Neural cell (in vitro differentiated cells): ENCODE results near the gene ACP7. TPM values are rescaled to one million over a fixed set of nuclear protein-coding genes. Genes with fewer than 3 reads are reported as not detected.

Source experiments
- H2AFZ ChIP-seq: fragments of 200-600, 300-800 bp; sonication (generic), shearing (Covaris generic); 2 replicates; pipeline ENCODE4 v1.6.0; 2014; ENCODE audit warnings: low read depth, mild to moderate bottlenecking, antibody characterized with exemption, low read length, moderate library complexity
- H3F3A ChIP-seq: fragments of 200-600 bp; shearing (Covaris generic); 2 replicates; pipeline ENCODE4 v1.6.1; 2016; ENCODE audit warnings: mild to moderate bottlenecking, moderate library complexity, mixed read lengths, antibody characterized with exemption, low read length; ENCODE audit not compliant: insufficient read depth, poor library complexity, severe bottlenecking
- H3K27ac ChIP-seq: fragments of 200-600, 300-800 bp; sonication (generic), shearing (Covaris generic); 2 replicates; pipeline ENCODE4 v1.5.1; 2014; ENCODE audit warnings: mild to moderate bottlenecking, low read length, moderate library complexity
- H3K27me3 ChIP-seq: fragments of 300-800, 200-600 bp; sonication (generic), shearing (Covaris generic); 2 replicates; pipeline ENCODE4 v1.6.0; 2014; ENCODE audit warnings: mild to moderate bottlenecking, low read depth, low read length, moderate library complexity; ENCODE audit not compliant: insufficient read depth
- H3K36me3 ChIP-seq: fragments of 300-800, 200-600 bp; sonication (generic), shearing (Covaris generic); 2 replicates; pipeline ENCODE4 v1.5.1; 2014; ENCODE audit warnings: mild to moderate bottlenecking, antibody characterized with exemption, low read length, moderate library complexity; ENCODE audit not compliant: insufficient read depth
- H3K4me2 ChIP-seq: fragments of 300-800, 200-600 bp; sonication (generic), shearing (Covaris generic); 2 replicates; pipeline ENCODE4 v1.6.0; 2014; ENCODE audit warnings: mild to moderate bottlenecking, low read length
- H3K4me3 ChIP-seq: fragments of 300-800, 200-600 bp; sonication (generic), shearing (Covaris generic); 2 replicates; pipeline ENCODE4 v1.5.1; 2014; ENCODE audit warnings: mild to moderate bottlenecking, low read length, moderate library complexity
- H3K79me2 ChIP-seq: fragments of 200-600 bp; shearing (Covaris generic); replicated peaks from 2 replicates; pipeline ENCODE4 v1.6.0; 2014; ENCODE audit warnings: mild to moderate bottlenecking, low read length, moderate library complexity; ENCODE audit not compliant: insufficient read depth
- H3K9ac ChIP-seq: fragments of 300-800, 200-600 bp; sonication (generic), shearing (Covaris generic); 2 replicates; pipeline ENCODE4 v1.6.1; 2016; ENCODE audit warnings: mild to moderate bottlenecking, low read length, mixed read lengths
- H3K9me2 ChIP-seq: fragments of 200-600 bp; shearing (Covaris generic); 2 replicates; pipeline ENCODE4 v1.6.1; 2016; ENCODE audit warnings: mild to moderate bottlenecking, low read length, mixed read lengths; ENCODE audit not compliant: insufficient read depth
- H3K9me3 ChIP-seq: fragments of 200-600, 300-800 bp; sonication (generic), shearing (Covaris generic); 2 replicates; pipeline ENCODE4 v1.6.1; 2016; ENCODE audit warnings: mild to moderate bottlenecking, mixed run types, low read length, moderate library complexity, mixed read lengths
- H4K20me1 ChIP-seq: fragments of 200-600 bp; shearing (Covaris generic); 2 replicates; pipeline ENCODE4 v1.6.1; 2016; ENCODE audit warnings: mild to moderate bottlenecking, mixed run types; ENCODE audit not compliant: insufficient read depth
- CTCF ChIP-seq: fragments of 450-650 bp; IDR thresholded peaks from 2 replicates; pipeline ENCODE4 v1.5.1; 2014; ENCODE audit warnings: antibody characterized with exemption, mild to moderate bottlenecking, moderate library complexity; ENCODE audit not compliant: poor library complexity, severe bottlenecking
- EP300 ChIP-seq: fragments of 450-650 bp; conservative IDR thresholded peaks from 2 replicates; pipeline ENCODE4 v1.6.1; 2014; ENCODE audit warnings: antibody characterized with exemption, mild to moderate bottlenecking, moderate library complexity; ENCODE audit not compliant: poor library complexity, severe bottlenecking
- EZH2 ChIP-seq: fragments of 200-600, 300-800 bp; shearing (Covaris generic), sonication (generic); IDR thresholded peaks from 2 replicates; pipeline ENCODE4 v1.6.1; 2014; ENCODE audit warnings: antibody characterized with exemption, low read length, borderline replicate concordance, mild to moderate bottlenecking; ENCODE audit not compliant: insufficient read depth, poor library complexity, severe bottlenecking
- MXI1 ChIP-seq: fragments of 450-650 bp; conservative IDR thresholded peaks from 2 replicates; pipeline ENCODE4 v1.6.1; 2014; ENCODE audit warnings: antibody characterized with exemption, mild to moderate bottlenecking; ENCODE audit not compliant: poor library complexity, severe bottlenecking
- POLR2AphosphoS5 ChIP-seq: IDR thresholded peaks from 2 replicates; pipeline ENCODE4 v1.6.1; 2012
- RAD21 ChIP-seq: fragments of 450-650 bp; conservative IDR thresholded peaks from 2 replicates; pipeline ENCODE4 v1.6.1; 2014; ENCODE audit warnings: antibody characterized with exemption, mild to moderate bottlenecking, moderate library complexity
- SMC3 ChIP-seq: fragments of 450-650 bp; conservative IDR thresholded peaks from 2 replicates; pipeline ENCODE4 v1.6.1; 2014; ENCODE audit warnings: antibody characterized with exemption, mild to moderate bottlenecking, moderate library complexity; ENCODE audit not compliant: poor library complexity
- TAF1 ChIP-seq: IDR thresholded peaks from 2 replicates; pipeline ENCODE4 v1.6.1; 2012; ENCODE audit warnings: low read depth
- polyA plus RNA-seq: library from polyadenylated mRNA; depleted of rRNA; stranded (reverse); fragments of >200 nt; gene quantifications from 2 replicates; pipeline ENCODE4 v1.2.3, GENCODE V29; 2014
- TF ChIP-seq, protein P1 (sequence below): IDR thresholded peaks from 2 replicates; pipeline ENCODE4 v1.6.1; 2012; ENCODE audit warnings: borderline replicate concordance

The ACP7 gene
- polyA plus RNA-seq, 1 donor from 2014 or later: not detected

DNA sequence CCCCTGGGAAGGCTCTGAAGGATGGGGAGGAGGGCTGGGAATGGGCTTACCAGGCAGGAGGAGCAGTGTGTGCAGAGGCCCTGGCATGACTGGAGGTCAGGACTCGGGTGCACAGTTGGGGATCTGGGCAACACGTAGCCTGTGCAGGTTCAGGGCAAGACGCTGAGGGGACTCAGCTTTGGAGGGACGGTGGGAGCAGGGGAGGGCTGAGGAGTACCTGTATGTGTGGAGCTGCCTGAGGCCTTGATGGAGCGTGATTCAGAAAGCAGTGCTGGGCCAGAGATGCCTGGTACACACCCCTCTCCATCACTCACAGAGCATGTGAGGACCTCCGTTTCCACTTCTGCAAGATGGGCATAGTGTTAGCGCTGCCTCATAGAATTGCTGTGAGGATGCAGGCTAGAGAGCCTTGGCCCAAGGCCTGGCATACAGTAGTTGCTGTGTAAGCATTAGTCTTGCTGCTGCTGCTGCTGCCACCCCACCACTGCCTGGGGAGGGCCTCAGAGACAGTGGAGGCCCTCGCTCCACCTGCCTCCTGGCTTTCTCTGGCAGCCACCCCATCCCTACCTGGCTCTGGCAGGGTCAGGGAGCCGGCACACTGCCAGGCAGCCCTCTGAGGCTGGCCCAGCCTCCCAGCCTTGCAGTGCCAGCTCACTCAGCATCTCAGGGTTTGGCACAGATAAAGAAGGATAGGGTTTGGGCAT, 43.8 kb downstream of the ACP7 start:
- H3K27ac ChIP-seq: no peak overlapping the region
- H3K9ac ChIP-seq: no peak overlapping the region
- no peaks in the 10 kb centered on the region for H3K9me3 ChIP-seq
- no peaks in the 10 kb centered on the region for H3K27me3 ChIP-seq
- H3K79me2 ChIP-seq: peaks cover 30% of the 10 kb centered on the region
- TF ChIP-seq RAD21 (no peak), EP300 (no peak), TAF1 (no peak), SMC3 (no peak), CTCF (no peak), MXI1 (no peak), EZH2 (no peak), POLR2AphosphoS5 (no peak)
- TF ChIP-seq, protein P1, sequence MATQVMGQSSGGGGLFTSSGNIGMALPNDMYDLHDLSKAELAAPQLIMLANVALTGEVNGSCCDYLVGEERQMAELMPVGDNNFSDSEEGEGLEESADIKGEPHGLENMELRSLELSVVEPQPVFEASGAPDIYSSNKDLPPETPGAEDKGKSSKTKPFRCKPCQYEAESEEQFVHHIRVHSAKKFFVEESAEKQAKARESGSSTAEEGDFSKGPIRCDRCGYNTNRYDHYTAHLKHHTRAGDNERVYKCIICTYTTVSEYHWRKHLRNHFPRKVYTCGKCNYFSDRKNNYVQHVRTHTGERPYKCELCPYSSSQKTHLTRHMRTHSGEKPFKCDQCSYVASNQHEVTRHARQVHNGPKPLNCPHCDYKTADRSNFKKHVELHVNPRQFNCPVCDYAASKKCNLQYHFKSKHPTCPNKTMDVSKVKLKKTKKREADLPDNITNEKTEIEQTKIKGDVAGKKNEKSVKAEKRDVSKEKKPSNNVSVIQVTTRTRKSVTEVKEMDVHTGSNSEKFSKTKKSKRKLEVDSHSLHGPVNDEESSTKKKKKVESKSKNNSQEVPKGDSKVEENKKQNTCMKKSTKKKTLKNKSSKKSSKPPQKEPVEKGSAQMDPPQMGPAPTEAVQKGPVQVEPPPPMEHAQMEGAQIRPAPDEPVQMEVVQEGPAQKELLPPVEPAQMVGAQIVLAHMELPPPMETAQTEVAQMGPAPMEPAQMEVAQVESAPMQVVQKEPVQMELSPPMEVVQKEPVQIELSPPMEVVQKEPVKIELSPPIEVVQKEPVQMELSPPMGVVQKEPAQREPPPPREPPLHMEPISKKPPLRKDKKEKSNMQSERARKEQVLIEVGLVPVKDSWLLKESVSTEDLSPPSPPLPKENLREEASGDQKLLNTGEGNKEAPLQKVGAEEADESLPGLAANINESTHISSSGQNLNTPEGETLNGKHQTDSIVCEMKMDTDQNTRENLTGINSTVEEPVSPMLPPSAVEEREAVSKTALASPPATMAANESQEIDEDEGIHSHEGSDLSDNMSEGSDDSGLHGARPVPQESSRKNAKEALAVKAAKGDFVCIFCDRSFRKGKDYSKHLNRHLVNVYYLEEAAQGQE: no peak
- no peaks in the 10 kb centered on the region for H3K9me2 ChIP-seq
- H2AFZ ChIP-seq: no peak overlapping the region
- no peak overlapping the region for H3K4me3 ChIP-seq
- H4K20me1 ChIP-seq: no peaks in the 10 kb centered on the region
- H3F3A ChIP-seq: no peaks in the 10 kb centered on the region
- H3K36me3 ChIP-seq: no peaks in the 10 kb centered on the region
- no peak overlapping the region for H3K4me2 ChIP-seq

DNA sequence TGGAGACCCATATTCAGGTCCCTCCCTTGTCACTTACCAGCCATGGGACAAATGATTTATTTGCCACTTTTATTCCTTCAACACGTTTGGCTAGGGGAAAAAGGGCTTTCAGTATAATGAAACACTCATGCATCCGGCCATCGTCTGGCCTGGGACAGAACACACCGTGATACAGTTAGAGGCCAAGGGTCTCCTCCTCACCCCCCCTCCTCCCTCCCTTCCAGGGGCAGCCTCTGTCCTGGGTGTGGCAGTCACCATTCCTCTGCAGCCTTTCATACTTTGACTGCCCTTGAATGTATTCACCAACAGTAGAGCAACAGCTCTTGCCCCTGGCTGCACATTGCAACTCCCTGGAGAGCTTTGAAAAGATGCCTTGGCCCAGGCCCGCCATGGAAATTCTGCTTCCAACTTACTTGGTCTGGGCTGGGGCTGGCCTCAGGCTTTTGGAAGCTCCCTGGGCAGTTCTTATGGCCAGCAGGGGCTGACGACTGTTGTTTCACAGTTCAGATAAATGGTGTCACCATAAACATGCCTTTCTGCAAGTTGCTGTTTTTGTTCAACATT, 44.4 kb downstream of the ACP7 start:
- Histone ChIP-seq H3K36me3 (no peaks in the 10 kb centered on the region), H3K79me2 (peaks cover 32% of the 10 kb centered on the region), H3K27ac (no peak overlapping the region), H3K27me3 (no peaks in the 10 kb centered on the region), H3K4me3 (no peak overlapping the region), H3K4me2 (no peak overlapping the region), H3K9ac (no peak overlapping the region), H3K9me2 (no peaks in the 10 kb centered on the region), H3K9me3 (no peaks in the 10 kb centered on the region), H4K20me1 (no peaks in the 10 kb centered on the region), H3F3A (no peaks in the 10 kb centered on the region), H2AFZ (no peak overlapping the region)
- TF ChIP-seq EZH2: no peak
- TF ChIP-seq POLR2AphosphoS5: no peak
- TF ChIP-seq RAD21: no peak
- TF ChIP-seq TAF1: no peak
- TF ChIP-seq MXI1: no peak
- TF ChIP-seq, protein P1: no peak
- no peak for TF ChIP-seq EP300
- TF ChIP-seq SMC3: no peak
- no peak for TF ChIP-seq CTCF
